H1 (cell line): ENCODE data around the gene SMAP1. TPM values are rescaled to one million over a fixed set of nuclear protein-coding genes. Genes with fewer than 3 reads are reported as not detected.

Experiments used
- GTF2F1 ChIP-seq: IDR thresholded peaks from 2 replicates; pipeline ENCODE4 v1.6.1; 2012; ENCODE audit warnings: low read depth, low read length, improper control_type of control experiment, borderline replicate concordance
- POLR2A ChIP-seq, 2 experiments: IDR thresholded peaks; 1 replicate in 1 of 2; 2 replicates in 1 of 2; pipeline ENCODE4 v1.6.1; 2011; ENCODE audit warnings: low read depth in 2 of 2, low read length in 2 of 2, mild to moderate bottlenecking in 2 of 2; ENCODE audit errors: control extremely low read depth in 1 of 2
- SIX5 ChIP-seq: IDR thresholded peaks from 2 replicates; pipeline ENCODE4 v1.6.1; 2011; ENCODE audit warnings: mild to moderate bottlenecking, low read depth, low read length
- polyA plus RNA-seq, 7 experiments: library from polyadenylated mRNA; depleted of rRNA in 3 of 7; stranded (reverse) in 5 of 7; unstranded in 2 of 7; fragments of >200 nt in 5 of 7; fragments of 200-250 nt in 2 of 7; gene quantifications; 1 replicate in 5 of 7; 2 replicates in 1 of 7; 4 replicates in 1 of 7; pipeline versions ENCODE4 v1.2.1 to v1.2.3, GENCODE V29; 2011 to 2013; ENCODE audit warnings: missing spikeins in 2 of 7, mixed read lengths in 2 of 7
- total RNA-seq: library from RNA; stranded (reverse); fragmentation: NEBNext Ultra II Directional; extraction: Animal tissue kit (Norgen Biotek cat#: 25700); gene quantifications from 2 replicates; pipeline ENCODE4 v1.2.1, GENCODE V29; 2021

Gene SMAP1
- total and polyA plus RNA-seq, 2 of the 8 experiments (the other 6 are each of a cell fraction or from before 2014, with no cell fraction given): 18.8 to 32.4 TPM

GRCh38 chr6:70874181-70874913 is 206.7 kb downstream of the SMAP1 start (continued):
- TF ChIP-seq GTF2F1 (no peak), SIX5 (no peak), POLR2A (IDR thresholded peaks at IDR 0.05; ENCODE audit: control extremely low read depth in 1 of 2, low read depth in 2 of 2, low read length in 2 of 2) (no peak)
